DND-41 (cell line): Measurements from ENCODE around the gene NDUFS8.

Experiments
- ATAC-seq: fragments of 200-7000 bp; cut with Tn5 transposase; 3 replicates; pipeline ENCODE4 v1.9.1; 2021; ENCODE audit warnings: low read depth; ENCODE audit not compliant: insufficient read depth
- DNase-seq: peaks from one replicate; pipeline ENCODE4 v3.0.0-alpha.2; 2020
- H2AFZ ChIP-seq: 2 replicates; pipeline ENCODE4 v1.6.0; 2012; ENCODE audit warnings: low read depth, low read length
- H3K27ac ChIP-seq: 2 replicates; pipeline ENCODE4 v1.5.1; 2012; ENCODE audit warnings: low read length, inconsistent platforms
- H3K27me3 ChIP-seq: fragments of 200-600 bp; sonication (generic); 2 replicates; pipeline ENCODE4 v1.6.0; 2012; ENCODE audit warnings: low read length, mild to moderate bottlenecking, inconsistent platforms; ENCODE audit not compliant: insufficient read depth, poor library complexity
- H3K36me3 ChIP-seq: 2 replicates; pipeline ENCODE4 v1.5.1; 2012; ENCODE audit warnings: low read length, inconsistent platforms; ENCODE audit not compliant: insufficient read depth
- H3K4me1 ChIP-seq: 2 replicates; pipeline ENCODE4 v1.5.1; 2012; ENCODE audit warnings: mild to moderate bottlenecking, low read length; ENCODE audit not compliant: insufficient read depth
- H3K4me2 ChIP-seq: 2 replicates; pipeline ENCODE4 v1.6.0; 2012; ENCODE audit warnings: mild to moderate bottlenecking, moderate library complexity, low read length, inconsistent platforms; ENCODE audit not compliant: insufficient read depth
- H3K4me3 ChIP-seq, 2 experiments: fragments of 200-600 bp in 1 of 2; shearing (Covaris generic) in 1 of 2; 2 replicates each; pipeline ENCODE4 v1.5.1; 2012 to 2016; ENCODE audit warnings: inconsistent platforms in 2 of 2, low read length in 2 of 2, mild to moderate bottlenecking in 2 of 2, low read depth in 1 of 2, moderate library complexity in 1 of 2
- H3K79me2 ChIP-seq: 2 replicates; pipeline ENCODE4 v1.6.0; 2012; ENCODE audit warnings: low read length, inconsistent platforms; ENCODE audit not compliant: insufficient read depth
- H3K9ac ChIP-seq: 2 replicates; pipeline ENCODE4 v1.6.0; 2012; ENCODE audit warnings: low read depth, mild to moderate bottlenecking, inconsistent platforms, low read length, moderate library complexity
- H3K9me3 ChIP-seq: 2 replicates; pipeline ENCODE4 v1.5.1; 2012; ENCODE audit warnings: low read length, moderate library complexity, mild to moderate bottlenecking, inconsistent platforms; ENCODE audit not compliant: insufficient read depth, severe bottlenecking
- H4K20me1 ChIP-seq: 2 replicates; pipeline ENCODE4 v1.6.0; 2012; ENCODE audit warnings: low read length; ENCODE audit not compliant: insufficient read depth
- EZH2 ChIP-seq: IDR thresholded peaks from 3 replicates; pipeline ENCODE4 v1.6.1; 2012; ENCODE audit warnings: borderline replicate concordance, low read depth, mild to moderate bottlenecking, moderate library complexity, low read length, inconsistent platforms; ENCODE audit not compliant: severe bottlenecking
- TF ChIP-seq, protein P1 (sequence below): IDR thresholded peaks from 2 replicates; pipeline ENCODE4 v1.5.1; 2012; ENCODE audit warnings: borderline replicate concordance, low read length, moderate library complexity, mild to moderate bottlenecking; ENCODE audit not compliant: poor library complexity, severe bottlenecking; ENCODE audit errors: extremely low read depth

The NDUFS8 gene

DNA sequence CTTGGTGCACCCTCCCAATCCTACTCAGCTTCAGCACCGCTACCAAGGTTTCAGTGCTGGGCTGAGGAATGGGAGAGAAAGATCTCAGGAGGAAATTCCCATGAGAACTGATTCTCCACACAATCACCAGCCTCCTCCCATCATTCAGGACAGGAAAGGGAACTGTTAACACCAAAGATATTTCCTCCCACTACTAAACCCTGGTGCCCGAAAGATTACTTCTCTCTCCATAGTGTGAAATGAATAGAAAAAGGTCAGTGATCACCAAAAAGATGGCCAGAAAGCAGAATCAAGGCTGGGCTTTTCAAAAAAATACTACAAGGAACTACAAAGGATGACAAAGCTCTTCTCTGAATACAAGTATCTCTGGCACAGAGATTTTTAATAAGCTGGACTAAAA, 34.4 kb downstream of the NDUFS8 start:
- no peak for TF ChIP-seq EZH2
- no peak overlapping the region for H3K27ac ChIP-seq
- no peaks in the 10 kb centered on the region for H3K4me1 ChIP-seq
- H2AFZ ChIP-seq, result no peak overlapping the region
- H3K9me3 ChIP-seq, result no peaks in the 10 kb centered on the region
- H4K20me1 ChIP-seq, result no peaks in the 10 kb centered on the region
- DNase-seq, result no peak
- H3K27me3 ChIP-seq, result no peaks in the 10 kb centered on the region
- no peak overlapping the region for H3K4me2 ChIP-seq
- H3K36me3 ChIP-seq, result peaks cover 86% of the 10 kb centered on the region
- H3K9ac ChIP-seq, result no peak overlapping the region
- no peaks in the 10 kb centered on the region for H3K79me2 ChIP-seq
- ATAC-seq, result no peak
- no peak overlapping the region for H3K4me3 ChIP-seq

DNA sequence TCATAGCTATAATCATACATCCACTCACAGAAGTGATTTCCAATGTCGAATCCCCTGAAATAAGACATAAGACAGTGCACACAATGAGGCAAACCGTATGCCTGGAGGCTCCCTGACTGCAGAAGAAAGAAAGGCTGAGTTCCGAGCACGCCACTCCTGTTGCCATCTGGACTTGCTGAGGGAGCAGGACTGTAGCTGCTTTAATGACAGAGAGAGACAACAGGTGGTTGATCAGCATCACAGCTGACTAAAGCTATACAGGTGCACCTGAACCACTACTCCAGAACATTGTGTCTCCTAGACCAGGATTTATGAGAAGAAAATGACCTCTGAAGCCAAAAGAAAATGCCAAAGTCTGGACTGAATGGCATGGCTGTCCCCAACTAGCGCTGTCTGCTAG, 35.4 kb downstream of the NDUFS8 start:
- ATAC-seq, result no peak
- no peak overlapping the region for H3K4me2 ChIP-seq

DNA sequence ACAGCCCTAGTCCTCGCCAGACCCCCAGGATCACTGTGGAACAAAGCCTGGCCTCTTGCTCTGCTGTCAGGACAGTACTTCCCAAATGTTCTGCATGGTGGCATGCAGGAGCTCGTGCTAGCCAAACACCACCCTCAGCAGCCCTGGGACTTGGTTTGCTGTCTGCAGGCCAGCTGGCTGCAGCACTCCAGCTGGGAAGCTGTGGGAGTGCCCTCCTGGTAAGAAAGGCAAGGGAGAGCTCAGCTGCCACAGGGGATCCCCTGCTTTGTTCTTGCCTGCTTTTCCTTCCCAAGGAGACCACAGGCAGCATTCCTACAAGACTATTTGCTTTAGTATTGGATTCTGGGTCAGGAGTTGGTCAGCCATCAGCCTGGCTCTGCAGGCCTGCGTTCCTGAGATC, 36.3 kb downstream of the NDUFS8 start:
- no peak overlapping the region for H3K4me3 ChIP-seq
- no peaks in the 10 kb centered on the region for H3K79me2 ChIP-seq
- H3K4me1 ChIP-seq, result no peaks in the 10 kb centered on the region
- DNase-seq (no peak), ATAC-seq (no peak)
- H3K36me3 ChIP-seq, result peaks cover 93% of the 10 kb centered on the region
- H4K20me1 ChIP-seq, result no peaks in the 10 kb centered on the region
- H3K4me2 ChIP-seq, result no peak overlapping the region
- H2AFZ ChIP-seq, result no peak overlapping the region
- no peaks in the 10 kb centered on the region for H3K27me3 ChIP-seq
- TF ChIP-seq, protein P1, sequence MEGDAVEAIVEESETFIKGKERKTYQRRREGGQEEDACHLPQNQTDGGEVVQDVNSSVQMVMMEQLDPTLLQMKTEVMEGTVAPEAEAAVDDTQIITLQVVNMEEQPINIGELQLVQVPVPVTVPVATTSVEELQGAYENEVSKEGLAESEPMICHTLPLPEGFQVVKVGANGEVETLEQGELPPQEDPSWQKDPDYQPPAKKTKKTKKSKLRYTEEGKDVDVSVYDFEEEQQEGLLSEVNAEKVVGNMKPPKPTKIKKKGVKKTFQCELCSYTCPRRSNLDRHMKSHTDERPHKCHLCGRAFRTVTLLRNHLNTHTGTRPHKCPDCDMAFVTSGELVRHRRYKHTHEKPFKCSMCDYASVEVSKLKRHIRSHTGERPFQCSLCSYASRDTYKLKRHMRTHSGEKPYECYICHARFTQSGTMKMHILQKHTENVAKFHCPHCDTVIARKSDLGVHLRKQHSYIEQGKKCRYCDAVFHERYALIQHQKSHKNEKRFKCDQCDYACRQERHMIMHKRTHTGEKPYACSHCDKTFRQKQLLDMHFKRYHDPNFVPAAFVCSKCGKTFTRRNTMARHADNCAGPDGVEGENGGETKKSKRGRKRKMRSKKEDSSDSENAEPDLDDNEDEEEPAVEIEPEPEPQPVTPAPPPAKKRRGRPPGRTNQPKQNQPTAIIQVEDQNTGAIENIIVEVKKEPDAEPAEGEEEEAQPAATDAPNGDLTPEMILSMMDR, result no peak
- TF ChIP-seq EZH2, result no peak
- no peak overlapping the region for H3K27ac ChIP-seq
- H3K9ac ChIP-seq, result no peak overlapping the region
- no peaks in the 10 kb centered on the region for H3K9me3 ChIP-seq

More for the DNA sequence above, 35.4 kb downstream of the NDUFS8 start:
- H3K27ac ChIP-seq, result no peak overlapping the region
- TF ChIP-seq, protein P1, result no peak
- no peak for TF ChIP-seq EZH2
- H3K9me3 ChIP-seq, result no peaks in the 10 kb centered on the region
- H3K36me3 ChIP-seq, result peaks cover 90% of the 10 kb centered on the region
- H3K27me3 ChIP-seq, result no peaks in the 10 kb centered on the region
- H2AFZ ChIP-seq, result no peak overlapping the region
- H4K20me1 ChIP-seq, result no peaks in the 10 kb centered on the region
- no peaks in the 10 kb centered on the region for H3K79me2 ChIP-seq
- DNase-seq, result no peak
- no peak overlapping the region for H3K4me3 ChIP-seq
- no peaks in the 10 kb centered on the region for H3K4me1 ChIP-seq
- no peak overlapping the region for H3K9ac ChIP-seq

DNA sequence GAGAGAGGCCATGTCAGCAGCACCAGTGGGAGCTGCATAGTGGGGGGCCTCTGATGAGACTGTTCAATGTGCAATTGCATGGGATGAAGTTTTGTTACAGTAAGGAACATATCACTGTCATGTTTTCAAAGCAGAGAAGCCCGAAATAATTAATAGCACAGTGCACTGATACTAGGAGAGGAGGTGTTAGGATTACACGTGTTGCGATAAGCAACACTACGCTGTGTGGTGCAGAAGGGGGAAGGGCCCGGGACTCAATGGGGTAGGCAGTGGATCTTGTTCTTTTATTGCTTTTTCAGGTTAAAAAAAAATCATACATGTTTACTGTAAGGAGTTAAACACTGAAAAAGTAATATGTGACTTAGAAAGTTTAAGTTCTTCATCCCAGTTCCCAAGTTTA, 37.5 kb downstream of the NDUFS8 start:
- Histone ChIP-seq H3K4me3 (no peak overlapping the region), H3K9ac (no peak overlapping the region), H3K4me2 (no peak overlapping the region), H3K36me3 (peaks cover 87% of the 10 kb centered on the region), H3K79me2 (no peaks in the 10 kb centered on the region), H4K20me1 (no peaks in the 10 kb centered on the region), H2AFZ (no peak overlapping the region), H3K4me1 (no peaks in the 10 kb centered on the region), H3K27me3 (no peaks in the 10 kb centered on the region), H3K9me3 (no peaks in the 10 kb centered on the region), H3K27ac (no peak overlapping the region)
- DNase-seq, result no peak
- TF ChIP-seq, protein P1, result no peak
- no peak for TF ChIP-seq EZH2
- ATAC-seq, result no peak
